Measurements from ENCODE around the gene ISOC1. TPM values are rescaled to one million over a fixed set of nuclear protein-coding genes. Genes with fewer than 3 reads are reported as not detected.
A peak's percentile ranks its signal among the peaks of the same experiment; 100 is the strongest.

ISOC1 gene
- total and polyA plus RNA-seq, 12 donors, result 30.4 to 102 (median 78.9) TPM

- peaks cover 0 to 70% (median 46%) of the 10 kb centered on the region in 9 donors for H3K4me1 ChIP-seq
- no peak for DNase-seq
- TF ChIP-seq CTCF (IDR thresholded peaks at IDR 0.05), result no peak
- no peaks in the 10 kb centered on the region for H3K27me3 ChIP-seq
- intact Hi-C loops (cut with DNase I), result no loop called here
- H3K4me3 ChIP-seq, result no peak overlapping the region
- ATAC-seq, result no peak
- no peaks in the 10 kb centered on the region for H3K9me3 ChIP-seq
- H3K36me3 ChIP-seq, result peaks cover 0 to 36% (median 15%) of the 10 kb centered on the region in 9 donors
- peak overlapping the region in 3 of 10 donors; percentile 13 to 38 (median 28) for H3K27ac ChIP-seq
Observed at GRCh38 chr5:129103397-129103796, 8.8 kb downstream of the ISOC1 start.

GRCh38 chr5:129104915-129105455, 10.4 kb downstream of the ISOC1 start:
- Histone ChIP-seq H3K36me3 (peaks cover 0 to 47% (median 15%) of the 10 kb centered on the region in 9 donors), H3K27me3 (no peaks in the 10 kb centered on the region), H3K4me1 (peaks cover 0 to 63% (median 30%) of the 10 kb centered on the region in 9 donors), H3K27ac (peak overlapping the region in 4 of 10 donors; percentile 24 to 63 (median 43)), H3K9me3 (no peaks in the 10 kb centered on the region), H3K4me3 (no peak overlapping the region)
- no peak for TF ChIP-seq CTCF (IDR thresholded peaks at IDR 0.05)
- ATAC-seq, result peak in 1 of 8 donors; percentile 52
- no peak for DNase-seq
- WGBS, 2 donors, result 71 to 74% methylated on average over 5 of the region's 5 CpGs
- intact Hi-C loops (cut with DNase I), result no loop called here

DNA sequence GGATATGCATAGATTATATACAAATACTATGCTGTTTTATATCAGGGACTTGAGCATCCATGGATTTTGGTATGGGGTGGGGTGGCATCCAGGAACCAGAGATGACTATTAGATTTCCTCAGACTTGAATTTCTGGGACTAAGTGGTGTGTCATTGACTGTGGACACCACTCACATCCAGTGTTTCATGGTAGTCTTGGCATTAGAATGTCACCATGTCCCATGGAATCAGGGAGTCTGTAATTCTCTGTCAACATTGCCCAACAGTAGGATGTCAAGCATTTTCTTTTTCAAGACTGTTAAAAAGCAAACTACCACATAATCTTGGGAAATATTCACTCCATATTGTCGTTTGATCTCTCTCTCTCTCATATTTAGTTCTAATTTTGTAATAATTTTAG, 13.1 kb downstream of the ISOC1 start:
- H3K4me1 ChIP-seq, result peaks cover 2 to 67% (median 46%) of the 10 kb centered on the region in 9 donors
- ATAC-seq (no peak), DNase-seq (no peak)
- no peak for TF ChIP-seq CTCF (IDR thresholded peaks at IDR 0.05)
- H3K36me3 ChIP-seq, result peaks cover 0 to 64% (median 15%) of the 10 kb centered on the region in 9 donors
- H3K27me3 ChIP-seq, result no peaks in the 10 kb centered on the region
- H3K4me3 ChIP-seq, result no peak overlapping the region
- no peak overlapping the region for H3K27ac ChIP-seq
- intact Hi-C loops (cut with DNase I), result no loop called here
- no peaks in the 10 kb centered on the region for H3K9me3 ChIP-seq
- 97 to 100% methylated on average over 1 of the region's 1 CpG for WGBS, 2 donors

DNA sequence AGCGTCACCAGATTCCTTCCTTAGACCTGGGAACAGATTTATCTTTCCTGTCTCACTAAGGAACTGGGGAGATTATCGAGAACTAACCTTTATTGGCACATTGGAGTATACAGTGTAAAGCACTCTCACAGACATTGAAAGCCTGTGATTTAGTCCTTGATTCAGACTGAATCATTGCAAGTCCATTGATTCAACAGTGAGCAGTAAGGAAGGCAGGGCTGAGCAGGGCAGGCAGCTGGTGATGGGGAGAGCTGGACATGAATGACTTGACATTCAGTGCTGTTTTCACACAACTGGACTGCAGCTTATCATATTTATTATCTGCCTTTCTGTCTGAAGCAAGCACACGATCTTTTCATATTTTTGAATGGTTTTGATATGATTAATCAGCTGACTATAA, 16.2 kb downstream of the ISOC1 start:
- Histone ChIP-seq H3K36me3 (peaks cover 0 to 68% (median 15%) of the 10 kb centered on the region in 9 donors), H3K9me3 (no peaks in the 10 kb centered on the region), H3K27me3 (no peaks in the 10 kb centered on the region), H3K27ac (no peak overlapping the region), H3K4me3 (no peak overlapping the region), H3K4me1 (peaks cover 2 to 40% (median 22%) of the 10 kb centered on the region in 9 donors)
- ATAC-seq, result peak in 2 of 8 donors; percentile 11 to 32
- TF ChIP-seq CTCF (IDR thresholded peaks at IDR 0.05), result no peak
- DNase-seq, result no peak
- WGBS, 2 donors, result 52 to 59% methylated on average over 3 of the region's 3 CpGs
- intact Hi-C loops (cut with DNase I), result loop anchor here in 1 of 10 donors (10.0 kb wide), 1 partner anchor 206 kb away; no protein-coding TSS in a partner anchor
